ENCODE data around the gene GSN.
A peak's percentile ranks its signal among the peaks of the same experiment; 100 is the strongest.

The GSN gene

DNA sequence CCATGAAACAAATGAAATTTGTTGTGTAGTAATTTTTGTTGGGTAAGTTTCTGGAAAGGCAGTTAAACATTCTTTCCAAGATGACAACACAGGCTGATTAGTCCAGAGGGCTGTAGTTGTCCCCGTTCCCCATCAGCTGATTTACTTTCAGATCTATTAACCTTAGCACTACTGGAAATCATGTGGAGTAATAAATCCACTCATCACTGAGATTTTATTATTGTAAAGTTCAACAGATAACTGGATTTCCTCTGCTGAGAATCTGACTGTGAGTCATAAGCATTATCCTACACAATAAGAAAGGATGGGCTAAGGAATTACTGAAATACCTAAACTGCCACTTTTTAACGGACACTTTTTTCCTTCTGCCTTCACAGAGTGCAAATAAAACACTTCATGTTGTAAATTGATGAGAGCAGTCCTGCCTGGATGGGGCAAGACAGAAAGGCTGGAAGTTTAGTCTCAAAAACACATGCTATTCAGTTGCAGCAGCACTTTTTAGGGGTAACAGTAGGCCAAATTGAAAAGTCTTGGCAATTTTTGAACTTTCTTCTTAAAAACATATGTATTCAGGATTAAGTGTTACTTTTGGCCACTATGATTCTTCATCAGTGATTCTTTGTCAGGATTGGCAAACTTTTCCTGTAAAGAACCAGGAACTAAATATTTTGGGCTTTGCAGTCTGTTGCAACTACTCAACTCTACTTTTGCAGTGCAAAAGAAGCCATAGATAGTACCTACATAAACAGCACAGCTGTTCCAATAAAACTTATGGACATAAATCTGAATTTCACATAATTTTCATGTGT is 95.1 kb downstream of the GSN start:
- no peak overlapping the region for H3K4me3 ChIP-seq (ENCODE audit: low read depth, low read length)
- TF ChIP-seq POLR2A (IDR thresholded peaks at IDR 0.05; ENCODE audit: extremely low read depth, insufficient read length): no peak
- TF ChIP-seq, protein P1, sequence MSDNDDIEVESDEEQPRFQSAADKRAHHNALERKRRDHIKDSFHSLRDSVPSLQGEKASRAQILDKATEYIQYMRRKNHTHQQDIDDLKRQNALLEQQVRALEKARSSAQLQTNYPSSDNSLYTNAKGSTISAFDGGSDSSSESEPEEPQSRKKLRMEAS (IDR thresholded peaks at IDR 0.05; ENCODE audit: low read depth, low read length): no peak
- TF ChIP-seq MYC (IDR thresholded peaks at IDR 0.05; ENCODE audit: low read depth, low read length): no peak
- TF ChIP-seq, protein P2, sequence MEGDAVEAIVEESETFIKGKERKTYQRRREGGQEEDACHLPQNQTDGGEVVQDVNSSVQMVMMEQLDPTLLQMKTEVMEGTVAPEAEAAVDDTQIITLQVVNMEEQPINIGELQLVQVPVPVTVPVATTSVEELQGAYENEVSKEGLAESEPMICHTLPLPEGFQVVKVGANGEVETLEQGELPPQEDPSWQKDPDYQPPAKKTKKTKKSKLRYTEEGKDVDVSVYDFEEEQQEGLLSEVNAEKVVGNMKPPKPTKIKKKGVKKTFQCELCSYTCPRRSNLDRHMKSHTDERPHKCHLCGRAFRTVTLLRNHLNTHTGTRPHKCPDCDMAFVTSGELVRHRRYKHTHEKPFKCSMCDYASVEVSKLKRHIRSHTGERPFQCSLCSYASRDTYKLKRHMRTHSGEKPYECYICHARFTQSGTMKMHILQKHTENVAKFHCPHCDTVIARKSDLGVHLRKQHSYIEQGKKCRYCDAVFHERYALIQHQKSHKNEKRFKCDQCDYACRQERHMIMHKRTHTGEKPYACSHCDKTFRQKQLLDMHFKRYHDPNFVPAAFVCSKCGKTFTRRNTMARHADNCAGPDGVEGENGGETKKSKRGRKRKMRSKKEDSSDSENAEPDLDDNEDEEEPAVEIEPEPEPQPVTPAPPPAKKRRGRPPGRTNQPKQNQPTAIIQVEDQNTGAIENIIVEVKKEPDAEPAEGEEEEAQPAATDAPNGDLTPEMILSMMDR (IDR thresholded peaks at IDR 0.05; ENCODE audit: low read depth, low read length): no peak
- peak; percentile 20 for DNase-seq (ENCODE audit: low read depth)

DNA sequence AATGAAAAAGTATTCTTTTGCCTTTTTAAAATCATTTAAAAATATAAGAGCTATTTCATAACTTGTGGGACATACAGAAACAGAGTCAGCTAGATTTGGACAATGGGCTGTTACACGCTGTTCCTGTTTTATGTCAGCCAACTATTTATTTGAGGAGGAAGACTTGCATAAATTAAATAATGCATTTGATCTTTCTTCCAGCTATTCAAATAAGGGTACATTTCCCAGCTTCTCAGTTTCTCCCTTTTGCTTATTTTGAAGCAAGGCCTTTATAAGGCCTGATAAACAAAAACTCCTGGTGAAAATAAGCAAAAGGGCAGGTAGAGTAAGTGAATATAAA is 95.6 kb downstream of the GSN start:
- TF ChIP-seq, protein P2 (IDR thresholded peaks at IDR 0.05; ENCODE audit: low read depth, low read length): no peak
- TF ChIP-seq, protein P1 (IDR thresholded peaks at IDR 0.05; ENCODE audit: low read depth, low read length): no peak
- no peak for TF ChIP-seq MYC (IDR thresholded peaks at IDR 0.05; ENCODE audit: low read depth, low read length)
- no peak for TF ChIP-seq POLR2A (IDR thresholded peaks at IDR 0.05; ENCODE audit: extremely low read depth, insufficient read length)
- DNase-seq (ENCODE audit: low read depth): peak; percentile 26
- no peak overlapping the region for H3K4me3 ChIP-seq (ENCODE audit: low read depth, low read length)

DNA sequence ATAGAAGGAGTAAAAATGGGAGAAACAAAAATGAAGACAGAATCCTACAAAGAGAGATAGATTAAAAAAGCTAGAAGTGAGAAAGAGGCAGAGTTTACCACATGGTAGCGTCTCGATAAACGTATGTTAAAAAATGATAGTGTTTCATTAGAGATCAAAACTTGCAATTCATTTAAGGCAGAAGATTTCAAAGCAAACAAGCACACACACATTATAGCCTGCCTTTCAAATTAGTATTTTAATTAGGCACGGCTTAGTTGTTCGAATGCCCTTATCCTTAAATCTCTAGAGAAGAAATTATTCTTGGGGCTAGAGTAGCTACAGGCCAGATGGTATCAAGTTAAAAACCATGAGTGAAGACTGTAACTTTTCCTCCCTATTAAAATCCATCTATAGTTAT is 96.1 kb downstream of the GSN start:
- TF ChIP-seq, protein P2 (IDR thresholded peaks at IDR 0.05; ENCODE audit: low read depth, low read length): no peak
- TF ChIP-seq MYC (IDR thresholded peaks at IDR 0.05; ENCODE audit: low read depth, low read length) (no peak), POLR2A (IDR thresholded peaks at IDR 0.05; ENCODE audit: extremely low read depth, insufficient read length) (no peak)
- TF ChIP-seq, protein P1 (IDR thresholded peaks at IDR 0.05; ENCODE audit: low read depth, low read length): no peak
- DNase-seq (ENCODE audit: low read depth): no peak
- no peak overlapping the region for H3K4me3 ChIP-seq (ENCODE audit: low read depth, low read length)

DNA sequence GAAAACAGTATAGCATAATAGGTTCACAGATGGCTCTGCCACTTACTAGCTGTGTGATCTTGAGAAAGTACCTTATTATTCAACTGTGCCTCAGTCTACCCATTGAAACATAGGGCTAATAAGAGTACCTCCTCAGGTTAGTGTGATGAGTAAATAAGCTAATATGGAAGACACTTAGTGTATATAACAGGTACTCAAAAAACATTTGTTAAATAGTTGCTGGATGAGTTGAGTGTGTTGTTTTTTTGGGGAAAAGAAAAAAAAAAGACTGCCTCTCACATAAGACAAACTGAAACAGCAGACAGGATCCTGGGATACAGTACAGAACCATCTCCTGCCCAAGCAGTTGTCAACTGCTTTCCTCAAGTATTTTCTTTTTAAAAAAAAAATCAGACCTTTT is 96.9 kb downstream of the GSN start:
- no peak for DNase-seq (ENCODE audit: low read depth)
- no peak overlapping the region for H3K4me3 ChIP-seq (ENCODE audit: low read depth, low read length)
- TF ChIP-seq, protein P1 (IDR thresholded peaks at IDR 0.05; ENCODE audit: low read depth, low read length): no peak
- no peak for TF ChIP-seq MYC (IDR thresholded peaks at IDR 0.05; ENCODE audit: low read depth, low read length)
- TF ChIP-seq, protein P2 (IDR thresholded peaks at IDR 0.05; ENCODE audit: low read depth, low read length): no peak
- no peak for TF ChIP-seq POLR2A (IDR thresholded peaks at IDR 0.05; ENCODE audit: extremely low read depth, insufficient read length)

DNA sequence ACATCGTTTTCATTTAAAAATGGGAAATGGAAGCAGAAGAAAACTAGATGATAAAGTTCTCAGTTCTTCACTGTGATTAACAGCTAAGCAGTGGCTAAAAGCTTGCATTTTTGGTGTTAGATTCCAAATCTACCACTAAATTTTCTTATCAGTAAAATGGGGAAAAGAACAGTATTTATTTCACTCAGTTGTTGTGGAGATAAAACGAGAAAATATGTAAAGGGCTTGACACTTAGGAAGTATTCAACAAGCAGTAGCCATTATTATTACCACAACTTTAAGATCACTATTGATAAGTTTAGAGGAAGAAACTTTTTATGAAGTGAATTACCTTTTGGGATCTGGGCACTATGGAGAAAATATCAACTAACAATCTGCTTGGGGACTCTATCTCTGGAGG is 97.6 kb downstream of the GSN start:
- TF ChIP-seq, protein P1 (IDR thresholded peaks at IDR 0.05; ENCODE audit: low read depth, low read length): no peak
- no peak for TF ChIP-seq POLR2A (IDR thresholded peaks at IDR 0.05; ENCODE audit: extremely low read depth, insufficient read length)
- TF ChIP-seq, protein P2 (IDR thresholded peaks at IDR 0.05; ENCODE audit: low read depth, low read length): no peak
- no peak for TF ChIP-seq MYC (IDR thresholded peaks at IDR 0.05; ENCODE audit: low read depth, low read length)
- no peak for DNase-seq (ENCODE audit: low read depth)
- H3K4me3 ChIP-seq (ENCODE audit: low read depth, low read length): no peak overlapping the region
